ENCODE data around the gene DDR2.

DDR2 gene

GRCh38 chr1:162635418-162635817 is 3.2 kb downstream of the DDR2 start:
- Histone ChIP-seq H3K9me3 (replicated peaks; ENCODE audit: insufficient read depth, low read length) (no peaks in the 10 kb centered on the region), H3F3A (ENCODE audit: insufficient read depth, low read length) (peaks cover 26% of the 10 kb centered on the region), H4K20me1 (ENCODE audit: insufficient read depth, low read length) (no peaks in the 10 kb centered on the region), H3K36me3 (replicated peaks; ENCODE audit: insufficient read depth, low read length) (no peaks in the 10 kb centered on the region), H3K27me3 (replicated peaks; ENCODE audit: insufficient read depth, low read length) (no peaks in the 10 kb centered on the region), H3K9ac (ENCODE audit: low read length) (no peak overlapping the region), H3K4me1 (ENCODE audit: low read length) (peaks cover 42% of the 10 kb centered on the region), H3K27ac (ENCODE audit: low read length) (no peak overlapping the region), H3K9me2 (replicated peaks; ENCODE audit: insufficient read depth, low read length) (no peaks in the 10 kb centered on the region), H2AFZ (ENCODE audit: low read length) (no peak overlapping the region), H3K4me3 (ENCODE audit: low read length) (no peak overlapping the region), H3K4me2 (ENCODE audit: low read depth, low read length) (no peak overlapping the region), H3K79me2 (ENCODE audit: low read length) (no peaks in the 10 kb centered on the region)
- TF ChIP-seq EZH2 (optimal IDR thresholded peaks at IDR 0.05; ENCODE audit: low read depth, low read length) (no peak), EZH2phosphoT487 (IDR thresholded peaks at IDR 0.05; ENCODE audit: low read length) (no peak), CTCF (IDR thresholded peaks at IDR 0.05; ENCODE audit: low read length) (no peak)
- no peak for DNase-seq

GRCh38 chr1:162639718-162640117 is 7.5 kb downstream of the DDR2 start:
- no peaks in the 10 kb centered on the region for H4K20me1 ChIP-seq (ENCODE audit: insufficient read depth, low read length)
- DNase-seq, result peak; percentile 60

GRCh38 chr1:162641114-162641513 is 8.8 kb downstream of the DDR2 start:
- H3K9ac ChIP-seq (ENCODE audit: low read length), result no peak overlapping the region
- no peaks in the 10 kb centered on the region for H3K36me3 ChIP-seq (replicated peaks; ENCODE audit: insufficient read depth, low read length)
- H3K4me1 ChIP-seq (ENCODE audit: low read length), result peaks cover 3% of the 10 kb centered on the region; the same call in 1 of the 2 replicates
- TF ChIP-seq CTCF (IDR thresholded peaks at IDR 0.05; ENCODE audit: low read length), result no peak
- no peak for TF ChIP-seq EZH2phosphoT487 (IDR thresholded peaks at IDR 0.05; ENCODE audit: low read length)
- no peak for TF ChIP-seq EZH2 (optimal IDR thresholded peaks at IDR 0.05; ENCODE audit: low read depth, low read length)
- H2AFZ ChIP-seq (ENCODE audit: low read length), result no peak overlapping the region
- H4K20me1 ChIP-seq (ENCODE audit: insufficient read depth, low read length), result no peaks in the 10 kb centered on the region
- H3K4me2 ChIP-seq (ENCODE audit: low read depth, low read length), result no peak overlapping the region
- H3K4me3 ChIP-seq (ENCODE audit: low read length), result no peak overlapping the region
- H3K79me2 ChIP-seq (ENCODE audit: low read length), result no peaks in the 10 kb centered on the region
- no peaks in the 10 kb centered on the region for H3K9me3 ChIP-seq (replicated peaks; ENCODE audit: insufficient read depth, low read length)
- H3F3A ChIP-seq (ENCODE audit: insufficient read depth, low read length), result no peaks in the 10 kb centered on the region; the same call in 1 of the 2 replicates
- H3K9me2 ChIP-seq (replicated peaks; ENCODE audit: insufficient read depth, low read length), result no peaks in the 10 kb centered on the region
- DNase-seq, result no peak
- no peak overlapping the region for H3K27ac ChIP-seq (ENCODE audit: low read length)
- H3K27me3 ChIP-seq (replicated peaks; ENCODE audit: insufficient read depth, low read length), result no peaks in the 10 kb centered on the region

More at GRCh38 chr1:162639718-162640117, 7.5 kb downstream of the DDR2 start:
- Histone ChIP-seq H3K4me2 (ENCODE audit: low read depth, low read length) (no peak overlapping the region), H3K9me2 (replicated peaks; ENCODE audit: insufficient read depth, low read length) (no peaks in the 10 kb centered on the region), H3K9me3 (replicated peaks; ENCODE audit: insufficient read depth, low read length) (no peaks in the 10 kb centered on the region), H3K4me3 (ENCODE audit: low read length) (no peak overlapping the region), H3K4me1 (ENCODE audit: low read length) (peaks cover 6% of the 10 kb centered on the region), H3K27ac (ENCODE audit: low read length) (no peak overlapping the region), H3K79me2 (ENCODE audit: low read length) (no peaks in the 10 kb centered on the region), H3K36me3 (replicated peaks; ENCODE audit: insufficient read depth, low read length) (no peaks in the 10 kb centered on the region), H3K9ac (ENCODE audit: low read length) (no peak overlapping the region), H2AFZ (ENCODE audit: low read length) (no peak overlapping the region), H3F3A (ENCODE audit: insufficient read depth, low read length) (no peaks in the 10 kb centered on the region; the same call in 1 of the 2 replicates), H3K27me3 (replicated peaks; ENCODE audit: insufficient read depth, low read length) (no peaks in the 10 kb centered on the region)
- no peak for TF ChIP-seq EZH2 (optimal IDR thresholded peaks at IDR 0.05; ENCODE audit: low read depth, low read length)
- TF ChIP-seq EZH2phosphoT487 (IDR thresholded peaks at IDR 0.05; ENCODE audit: low read length), result no peak
- TF ChIP-seq CTCF (IDR thresholded peaks at IDR 0.05; ENCODE audit: low read length), result no peak
